K562 (cell line): ENCODE data around the gene GADD45GIP1. TPM values are rescaled to one million over a fixed set of nuclear protein-coding genes. Genes with fewer than 3 reads are reported as not detected.
A peak's percentile ranks its signal among the peaks of the same experiment; 100 is the strongest.

Source experiments
- ARID1B ChIP-seq: fragments of 450-650 bp; IDR thresholded peaks from 2 replicates; pipeline ENCODE4 v1.6.1; 2016; ENCODE audit warnings: antibody characterized with exemption, mild to moderate bottlenecking, inconsistent platforms
- CTBP1 ChIP-seq: fragments of 450-650 bp; IDR thresholded peaks from 2 replicates; pipeline ENCODE4 v1.6.1; 2016; ENCODE audit warnings: borderline replicate concordance
- KAT8 ChIP-seq: fragments of 450-650 bp; IDR thresholded peaks from 2 replicates; pipeline ENCODE4 v1.6.1; 2016; ENCODE audit warnings: low read depth, mild to moderate bottlenecking
- NR3C1 ChIP-seq: sonication (generic); formaldehyde crosslinking; IDR thresholded peaks from 2 replicates; pipeline ENCODE4 v1.8.1; 2022; ENCODE audit warnings: missing genetic modification reagents
- TCFL5 ChIP-seq: fragments of 250-450 bp; sonication (Bioruptor Pico); conservative IDR thresholded peaks from 2 replicates; pipeline ENCODE4 v1.6.1; 2021; ENCODE audit warnings: mild to moderate bottlenecking, moderate library complexity, matching md5 sums
- ZC3H4 ChIP-seq: sonication (generic); formaldehyde crosslinking; IDR thresholded peaks from 2 replicates; pipeline ENCODE4 v1.9.0; 2021; ENCODE audit warnings: missing genetic modification reagents, borderline replicate concordance
- ZSCAN32 ChIP-seq: fragments of 450-650 bp; formaldehyde crosslinking; IDR thresholded peaks from 2 replicates; pipeline ENCODE4 v1.4.0; 2020; ENCODE audit warnings: mild to moderate bottlenecking, moderate library complexity
- polyA plus RNA-seq, 8 experiments: library from polyadenylated mRNA; depleted of rRNA in 4 of 8; stranded (reverse) in 5 of 8; unstranded in 3 of 8; fragments of >200 nt; fragmentation: Nextera tagmentation in 2 of 8; fragmentation: Illumina TruSeq in 1 of 8; extraction: Ambion mirVana in 2 of 8; extraction: Trizol in 1 of 8; gene quantifications; 2 replicates each; pipeline versions ENCODE4 v1.2.1 to v1.2.3, GENCODE V29; 2011 to 2014; ENCODE audit warnings: inconsistent platforms in 1 of 8, missing spikeins in 1 of 8
- total RNA-seq, 7 experiments: library from RNA; depleted of rRNA in 6 of 7; stranded (reverse); fragments of >200 nt in 6 of 7; fragmentation: Illumina TruSeq in 2 of 7; extraction: Trizol in 2 of 7; gene quantifications; 2 replicates each; pipeline versions ENCODE4 v1.2.1 to v1.2.3, GENCODE V29; 2011 to 2021; ENCODE audit warnings: low replicate concordance in 1 of 7
- TF ChIP-seq, protein P1 (sequence below): fragments of 450-650 bp; IDR thresholded peaks from 2 replicates; pipeline ENCODE4 v1.6.1; 2017; ENCODE audit warnings: antibody characterized with exemption
- TF ChIP-seq, protein P2 (sequence below): fragments of 250-450 bp; sonication (Bioruptor Pico); IDR thresholded peaks from 2 replicates; pipeline ENCODE4 v1.5.1; 2021; ENCODE audit warnings: mild to moderate bottlenecking
- TF ChIP-seq, protein P3 (sequence below): fragments of 450-650 bp; IDR thresholded peaks from 2 replicates; pipeline ENCODE4 v1.6.1; 2018; ENCODE audit warnings: mild to moderate bottlenecking, low read depth; ENCODE audit not compliant: partially characterized antibody
- TF ChIP-seq, protein P4 (sequence below): fragments of 450-650 bp; formaldehyde crosslinking; IDR thresholded peaks from 2 replicates; pipeline ENCODE4 v1.4.0; 2020; ENCODE audit warnings: mild to moderate bottlenecking, moderate library complexity
- TF ChIP-seq, protein P5 (sequence below): fragments of 250-450 bp; sonication (Bioruptor Pico); IDR thresholded peaks from 2 replicates; pipeline ENCODE4 v1.4.0; 2020
- TF ChIP-seq, protein P6 (sequence below): fragments of 250-450 bp; sonication (Bioruptor Pico); IDR thresholded peaks from 2 replicates; pipeline ENCODE4 v1.4.0; 2020

The GADD45GIP1 gene
- total and polyA plus RNA-seq, 9 of the 15 experiments (the other 6 are each of a cell fraction or from before 2014, with no cell fraction given): 5.1 to 161 (median 29.2) TPM

DNA sequence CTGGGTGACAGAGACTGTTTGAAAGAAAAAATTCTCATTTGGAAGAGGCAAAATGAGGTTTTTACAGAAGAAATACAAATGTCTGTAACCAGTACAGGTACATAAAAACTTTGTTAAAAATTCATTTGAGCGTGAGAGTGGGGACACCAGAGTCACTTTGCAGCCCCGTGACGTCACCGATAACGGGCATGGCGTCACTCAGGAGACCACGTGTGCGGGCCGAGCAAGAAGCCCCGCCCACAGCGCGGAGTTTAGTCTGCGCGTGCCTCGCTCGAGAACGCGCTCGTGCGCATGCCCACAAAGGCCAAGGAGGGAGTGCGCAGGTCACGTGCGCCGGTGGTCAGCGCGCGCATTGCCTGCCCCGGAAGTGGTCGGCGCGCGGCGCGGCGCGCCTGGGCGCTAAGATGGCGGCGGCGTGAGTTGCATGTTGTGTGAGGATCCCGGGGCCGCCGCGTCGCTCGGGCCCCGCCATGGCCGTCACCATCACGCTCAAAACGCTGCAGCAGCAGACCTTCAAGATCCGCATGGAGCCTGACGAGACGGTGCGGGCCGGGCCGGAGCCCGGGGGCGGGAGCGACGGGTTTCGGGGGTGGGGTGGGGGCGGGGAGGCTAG, 11.4 kb downstream of the GADD45GIP1 start, which contains the start of gene RAD23A (continued):
- TF ChIP-seq, protein P1, sequence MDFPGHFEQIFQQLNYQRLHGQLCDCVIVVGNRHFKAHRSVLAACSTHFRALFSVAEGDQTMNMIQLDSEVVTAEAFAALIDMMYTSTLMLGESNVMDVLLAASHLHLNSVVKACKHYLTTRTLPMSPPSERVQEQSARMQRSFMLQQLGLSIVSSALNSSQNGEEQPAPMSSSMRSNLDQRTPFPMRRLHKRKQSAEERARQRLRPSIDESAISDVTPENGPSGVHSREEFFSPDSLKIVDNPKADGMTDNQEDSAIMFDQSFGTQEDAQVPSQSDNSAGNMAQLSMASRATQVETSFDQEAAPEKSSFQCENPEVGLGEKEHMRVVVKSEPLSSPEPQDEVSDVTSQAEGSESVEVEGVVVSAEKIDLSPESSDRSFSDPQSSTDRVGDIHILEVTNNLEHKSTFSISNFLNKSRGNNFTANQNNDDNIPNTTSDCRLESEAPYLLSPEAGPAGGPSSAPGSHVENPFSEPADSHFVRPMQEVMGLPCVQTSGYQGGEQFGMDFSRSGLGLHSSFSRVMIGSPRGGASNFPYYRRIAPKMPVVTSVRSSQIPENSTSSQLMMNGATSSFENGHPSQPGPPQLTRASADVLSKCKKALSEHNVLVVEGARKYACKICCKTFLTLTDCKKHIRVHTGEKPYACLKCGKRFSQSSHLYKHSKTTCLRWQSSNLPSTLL: no peak
- TF ChIP-seq KAT8: no peak
- TF ChIP-seq, protein P2, sequence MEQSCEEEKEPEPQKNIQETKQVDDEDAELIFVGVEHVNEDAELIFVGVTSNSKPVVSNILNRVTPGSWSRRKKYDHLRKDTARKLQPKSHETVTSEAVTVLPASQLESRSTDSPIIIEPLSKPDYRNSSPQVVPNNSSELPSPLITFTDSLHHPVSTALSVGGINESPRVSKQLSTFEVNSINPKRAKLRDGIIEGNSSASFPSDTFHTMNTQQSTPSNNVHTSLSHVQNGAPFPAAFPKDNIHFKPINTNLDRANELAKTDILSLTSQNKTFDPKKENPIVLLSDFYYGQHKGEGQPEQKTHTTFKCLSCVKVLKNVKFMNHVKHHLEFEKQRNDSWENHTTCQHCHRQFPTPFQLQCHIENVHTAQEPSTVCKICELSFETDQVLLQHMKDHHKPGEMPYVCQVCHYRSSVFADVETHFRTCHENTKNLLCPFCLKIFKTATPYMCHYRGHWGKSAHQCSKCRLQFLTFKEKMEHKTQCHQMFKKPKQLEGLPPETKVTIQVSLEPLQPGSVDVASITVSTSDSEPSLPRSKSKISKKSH (CRISPR knock-in tag): no peak
- TF ChIP-seq ARID1B: 0 out of 2 replicates have a peak, but pooled peaks have one; percentile 16
- TF ChIP-seq, protein P3, sequence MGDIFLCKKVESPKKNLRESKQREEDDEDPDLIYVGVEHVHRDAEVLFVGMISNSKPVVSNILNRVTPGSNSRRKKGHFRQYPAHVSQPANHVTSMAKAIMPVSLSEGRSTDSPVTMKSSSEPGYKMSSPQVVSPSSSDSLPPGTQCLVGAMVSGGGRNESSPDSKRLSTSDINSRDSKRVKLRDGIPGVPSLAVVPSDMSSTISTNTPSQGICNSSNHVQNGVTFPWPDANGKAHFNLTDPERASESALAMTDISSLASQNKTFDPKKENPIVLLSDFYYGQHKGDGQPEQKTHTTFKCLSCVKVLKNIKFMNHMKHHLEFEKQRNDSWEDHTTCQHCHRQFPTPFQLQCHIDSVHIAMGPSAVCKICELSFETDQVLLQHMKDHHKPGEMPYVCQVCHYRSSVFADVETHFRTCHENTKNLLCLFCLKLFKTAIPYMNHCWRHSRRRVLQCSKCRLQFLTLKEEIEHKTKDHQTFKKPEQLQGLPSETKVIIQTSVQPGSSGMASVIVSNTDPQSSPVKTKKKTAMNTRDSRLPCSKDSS: no peak
- TF ChIP-seq ZC3H4 (CRISPR knock-in tag): no peak
- TF ChIP-seq, protein P4, sequence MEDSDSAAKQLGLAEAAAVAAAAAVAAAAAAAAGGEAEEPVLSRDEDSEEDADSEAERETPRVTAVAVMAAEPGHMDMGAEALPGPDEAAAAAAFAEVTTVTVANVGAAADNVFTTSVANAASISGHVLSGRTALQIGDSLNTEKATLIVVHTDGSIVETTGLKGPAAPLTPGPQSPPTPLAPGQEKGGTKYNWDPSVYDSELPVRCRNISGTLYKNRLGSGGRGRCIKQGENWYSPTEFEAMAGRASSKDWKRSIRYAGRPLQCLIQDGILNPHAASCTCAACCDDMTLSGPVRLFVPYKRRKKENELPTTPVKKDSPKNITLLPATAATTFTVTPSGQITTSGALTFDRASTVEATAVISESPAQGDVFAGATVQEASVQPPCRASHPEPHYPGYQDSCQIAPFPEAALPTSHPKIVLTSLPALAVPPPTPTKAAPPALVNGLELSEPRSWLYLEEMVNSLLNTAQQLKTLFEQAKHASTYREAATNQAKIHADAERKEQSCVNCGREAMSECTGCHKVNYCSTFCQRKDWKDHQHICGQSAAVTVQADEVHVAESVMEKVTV (CRISPR knock-in tag): no peak
- TF ChIP-seq ZSCAN32 (CRISPR knock-in tag): peak; percentile 33; the same call in 1 of the 2 replicates
- TF ChIP-seq TCFL5 (CRISPR knock-in tag): no peak
- TF ChIP-seq NR3C1 (CRISPR knock-in tag): no peak
- peak; percentile 87 for TF ChIP-seq CTBP1
- TF ChIP-seq, protein P5, sequence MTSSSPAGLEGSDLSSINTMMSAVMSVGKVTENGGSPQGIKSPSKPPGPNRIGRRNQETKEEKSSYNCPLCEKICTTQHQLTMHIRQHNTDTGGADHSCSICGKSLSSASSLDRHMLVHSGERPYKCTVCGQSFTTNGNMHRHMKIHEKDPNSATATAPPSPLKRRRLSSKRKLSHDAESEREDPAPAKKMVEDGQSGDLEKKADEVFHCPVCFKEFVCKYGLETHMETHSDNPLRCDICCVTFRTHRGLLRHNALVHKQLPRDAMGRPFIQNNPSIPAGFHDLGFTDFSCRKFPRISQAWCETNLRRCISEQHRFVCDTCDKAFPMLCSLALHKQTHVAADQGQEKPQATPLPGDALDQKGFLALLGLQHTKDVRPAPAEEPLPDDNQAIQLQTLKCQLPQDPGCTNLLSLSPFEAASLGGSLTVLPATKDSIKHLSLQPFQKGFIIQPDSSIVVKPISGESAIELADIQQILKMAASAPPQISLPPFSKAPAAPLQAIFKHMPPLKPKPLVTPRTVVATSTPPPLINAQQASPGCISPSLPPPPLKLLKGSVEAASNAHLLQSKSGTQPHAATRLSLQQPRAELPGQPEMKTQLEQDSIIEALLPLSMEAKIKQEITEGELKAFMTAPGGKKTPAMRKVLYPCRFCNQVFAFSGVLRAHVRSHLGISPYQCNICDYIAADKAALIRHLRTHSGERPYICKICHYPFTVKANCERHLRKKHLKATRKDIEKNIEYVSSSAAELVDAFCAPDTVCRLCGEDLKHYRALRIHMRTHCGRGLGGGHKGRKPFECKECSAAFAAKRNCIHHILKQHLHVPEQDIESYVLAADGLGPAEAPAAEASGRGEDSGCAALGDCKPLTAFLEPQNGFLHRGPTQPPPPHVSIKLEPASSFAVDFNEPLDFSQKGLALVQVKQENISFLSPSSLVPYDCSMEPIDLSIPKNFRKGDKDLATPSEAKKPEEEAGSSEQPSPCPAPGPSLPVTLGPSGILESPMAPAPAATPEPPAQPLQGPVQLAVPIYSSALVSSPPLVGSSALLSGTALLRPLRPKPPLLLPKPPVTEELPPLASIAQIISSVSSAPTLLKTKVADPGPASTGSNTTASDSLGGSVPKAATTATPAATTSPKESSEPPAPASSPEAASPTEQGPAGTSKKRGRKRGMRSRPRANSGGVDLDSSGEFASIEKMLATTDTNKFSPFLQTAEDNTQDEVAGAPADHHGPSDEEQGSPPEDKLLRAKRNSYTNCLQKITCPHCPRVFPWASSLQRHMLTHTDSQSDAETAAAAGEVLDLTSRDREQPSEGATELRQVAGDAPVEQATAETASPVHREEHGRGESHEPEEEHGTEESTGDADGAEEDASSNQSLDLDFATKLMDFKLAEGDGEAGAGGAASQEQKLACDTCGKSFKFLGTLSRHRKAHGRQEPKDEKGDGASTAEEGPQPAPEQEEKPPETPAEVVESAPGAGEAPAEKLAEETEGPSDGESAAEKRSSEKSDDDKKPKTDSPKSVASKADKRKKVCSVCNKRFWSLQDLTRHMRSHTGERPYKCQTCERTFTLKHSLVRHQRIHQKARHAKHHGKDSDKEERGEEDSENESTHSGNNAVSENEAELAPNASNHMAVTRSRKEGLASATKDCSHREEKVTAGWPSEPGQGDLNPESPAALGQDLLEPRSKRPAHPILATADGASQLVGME: peak; percentile 81; the same call in 1 of the 2 replicates
- TF ChIP-seq, protein P6, sequence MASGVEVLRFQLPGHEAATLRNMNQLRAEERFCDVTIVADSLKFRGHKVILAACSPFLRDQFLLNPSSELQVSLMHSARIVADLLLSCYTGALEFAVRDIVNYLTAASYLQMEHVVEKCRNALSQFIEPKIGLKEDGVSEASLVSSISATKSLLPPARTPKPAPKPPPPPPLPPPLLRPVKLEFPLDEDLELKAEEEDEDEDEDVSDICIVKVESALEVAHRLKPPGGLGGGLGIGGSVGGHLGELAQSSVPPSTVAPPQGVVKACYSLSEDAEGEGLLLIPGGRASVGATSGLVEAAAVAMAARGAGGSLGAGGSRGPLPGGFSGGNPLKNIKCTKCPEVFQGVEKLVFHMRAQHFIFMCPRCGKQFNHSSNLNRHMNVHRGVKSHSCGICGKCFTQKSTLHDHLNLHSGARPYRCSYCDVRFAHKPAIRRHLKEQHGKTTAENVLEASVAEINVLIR (CRISPR knock-in tag): peak; percentile 98
